ENCODE measurements around the gene SPATA13. TPM values are rescaled to one million over a fixed set of nuclear protein-coding genes. Genes with fewer than 3 reads are reported as not detected.

SPATA13 gene
- total RNA-seq, 2 donors from 2014 or later, result 8.5 to 8.8 TPM

GRCh38 chr13:24161010-24161775 lies 673 bp downstream of the SPATA13 start:
- intact Hi-C loops (cut with DNase I), result no loop called here
- no peak for DNase-seq (ENCODE audit: low spot score)

GRCh38 chr13:24161980-24162525 lies 1.5 kb downstream of the SPATA13 start:
- no peak for DNase-seq (ENCODE audit: low spot score)
- intact Hi-C loops (cut with DNase I), result no loop called here

GRCh38 chr13:24162604-24163003 lies 2.1 kb downstream of the SPATA13 start:
- no peak for DNase-seq (ENCODE audit: low spot score)
- intact Hi-C loops (cut with DNase I), result no loop called here

GRCh38 chr13:24165746-24166145 lies 5.2 kb downstream of the SPATA13 start:
- no peak for DNase-seq (ENCODE audit: low spot score)
- intact Hi-C loops (cut with DNase I), result no loop called here

GRCh38 chr13:24166561-24166960 lies 6.0 kb downstream of the SPATA13 start:
- DNase-seq (ENCODE audit: low spot score), result no peak
- intact Hi-C loops (cut with DNase I), result no loop called here

GRCh38 chr13:24167666-24168391 lies 7.3 kb downstream of the SPATA13 start:
- no peak for DNase-seq (ENCODE audit: low spot score)
- intact Hi-C loops (cut with DNase I), result no loop called here

- DNase-seq (ENCODE audit: low spot score), result no peak
- intact Hi-C loops (cut with DNase I), result no loop called here
Measured at GRCh38 chr13:24168392-24168750, 7.9 kb downstream of the SPATA13 start.

GRCh38 chr13:24168979-24169378 lies 8.5 kb downstream of the SPATA13 start:
- intact Hi-C loops (cut with DNase I), result loop anchor here in 1 of 2 donors (1.0 kb wide), 1 partner anchor 27 kb away; no protein-coding TSS in a partner anchor
- DNase-seq (ENCODE audit: low spot score), result no peak

- intact Hi-C loops (cut with DNase I), result loop anchor here in 1 of 2 donors (5.0 kb wide), 1 partner anchor 1730 kb away; no protein-coding TSS in a partner anchor
- DNase-seq (ENCODE audit: low spot score), result no peak
Measured at GRCh38 chr13:24172071-24172470, 11.6 kb downstream of the SPATA13 start.

GRCh38 chr13:24173795-24174194 lies 13.3 kb downstream of the SPATA13 start:
- DNase-seq (ENCODE audit: low spot score), result no peak
- intact Hi-C loops (cut with DNase I), result loop anchor here in 1 of 2 donors (5.0 kb wide), 1 partner anchor 1731 kb away; no protein-coding TSS in a partner anchor

GRCh38 chr13:24175847-24176246 lies 15.3 kb downstream of the SPATA13 start:
- no peak for DNase-seq (ENCODE audit: low spot score)
- intact Hi-C loops (cut with DNase I), result no loop called here

- DNase-seq (ENCODE audit: low spot score), result peak; percentile 37
Measured at GRCh38 chr13:24176351-24177101, 16.0 kb downstream of the SPATA13 start.

GRCh38 chr13:24178847-24179485 lies 18.4 kb downstream of the SPATA13 start:
- intact Hi-C loops (cut with DNase I), result no loop called here
- DNase-seq (ENCODE audit: low spot score), result no peak

More at GRCh38 chr13:24176351-24177101, 16.0 kb downstream of the SPATA13 start:
- intact Hi-C loops (cut with DNase I), result no loop called here

- no peak for DNase-seq (ENCODE audit: low spot score)
- intact Hi-C loops (cut with DNase I), result no loop called here
Measured at GRCh38 chr13:24179486-24179850, 18.9 kb downstream of the SPATA13 start.

- intact Hi-C loops (cut with DNase I), result no loop called here
- DNase-seq (ENCODE audit: low spot score), result no peak
Measured at GRCh38 chr13:24180750-24181377, 20.3 kb downstream of the SPATA13 start.

GRCh38 chr13:24181991-24182702 lies 21.6 kb downstream of the SPATA13 start:
- intact Hi-C loops (cut with DNase I), result no loop called here
- no peak for DNase-seq (ENCODE audit: low spot score)

- intact Hi-C loops (cut with DNase I), result no loop called here
- DNase-seq (ENCODE audit: low spot score), result no peak
Measured at GRCh38 chr13:24182703-24183081, 22.2 kb downstream of the SPATA13 start.

GRCh38 chr13:24183741-24184182 lies 23.2 kb downstream of the SPATA13 start:
- no peak for DNase-seq (ENCODE audit: low spot score)
- intact Hi-C loops (cut with DNase I), result no loop called here

All from posterior vena cava (tissue), 2 donors.